HL-60 (cell line): ENCODE measurements around the gene TACR2.

ENCODE experiments used
- POLR2AphosphoS5 ChIP-seq: IDR thresholded peaks from 2 replicates; pipeline ENCODE4 v1.6.1; 2012; ENCODE audit warnings: low read depth
- TF ChIP-seq, protein P1 (sequence below): IDR thresholded peaks from one replicate; pipeline ENCODE4 v1.5.1; 2011; ENCODE audit warnings: low read length, control low read depth, inconsistent platforms; ENCODE audit not compliant: insufficient read depth
- TF ChIP-seq, protein P2 (sequence below): IDR thresholded peaks from 2 replicates; pipeline ENCODE4 v1.6.1; 2012; ENCODE audit warnings: low read depth; ENCODE audit not compliant: insufficient replicate concordance

DNA sequence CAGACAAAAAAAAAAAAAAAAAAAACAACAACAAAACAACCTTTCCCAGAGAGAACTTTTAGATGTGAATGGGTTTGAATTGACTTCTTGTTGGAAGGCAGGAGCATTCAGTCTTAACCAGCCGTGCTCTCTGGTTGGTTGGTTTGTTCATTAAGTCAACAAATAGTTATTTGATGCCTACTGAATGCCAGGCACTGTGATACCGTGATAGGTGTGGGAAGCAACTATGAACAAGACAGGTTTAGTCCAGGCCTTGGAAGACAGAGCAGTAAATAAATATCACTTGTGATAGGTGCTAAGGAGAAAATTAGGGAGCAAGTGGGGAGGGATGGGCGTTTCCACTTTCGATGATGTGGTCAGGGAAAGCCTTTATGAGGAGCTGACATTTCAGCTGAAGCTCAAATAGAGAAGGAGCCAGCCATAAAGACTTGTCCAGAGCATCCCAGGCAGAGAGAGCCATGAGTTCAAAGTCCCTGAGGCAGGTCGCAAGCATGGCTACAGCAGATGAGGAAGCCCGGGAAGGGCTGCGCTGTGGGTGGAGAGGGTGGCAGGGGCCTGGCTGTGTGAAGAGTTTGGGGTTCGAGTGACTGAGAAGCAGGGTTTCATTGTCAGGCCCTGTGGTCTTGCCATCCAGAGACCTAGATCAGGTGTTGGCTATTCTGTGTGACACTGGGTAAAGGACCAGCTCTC is 42.5 kb upstream of the TACR2 start:
- TF ChIP-seq, protein P1, sequence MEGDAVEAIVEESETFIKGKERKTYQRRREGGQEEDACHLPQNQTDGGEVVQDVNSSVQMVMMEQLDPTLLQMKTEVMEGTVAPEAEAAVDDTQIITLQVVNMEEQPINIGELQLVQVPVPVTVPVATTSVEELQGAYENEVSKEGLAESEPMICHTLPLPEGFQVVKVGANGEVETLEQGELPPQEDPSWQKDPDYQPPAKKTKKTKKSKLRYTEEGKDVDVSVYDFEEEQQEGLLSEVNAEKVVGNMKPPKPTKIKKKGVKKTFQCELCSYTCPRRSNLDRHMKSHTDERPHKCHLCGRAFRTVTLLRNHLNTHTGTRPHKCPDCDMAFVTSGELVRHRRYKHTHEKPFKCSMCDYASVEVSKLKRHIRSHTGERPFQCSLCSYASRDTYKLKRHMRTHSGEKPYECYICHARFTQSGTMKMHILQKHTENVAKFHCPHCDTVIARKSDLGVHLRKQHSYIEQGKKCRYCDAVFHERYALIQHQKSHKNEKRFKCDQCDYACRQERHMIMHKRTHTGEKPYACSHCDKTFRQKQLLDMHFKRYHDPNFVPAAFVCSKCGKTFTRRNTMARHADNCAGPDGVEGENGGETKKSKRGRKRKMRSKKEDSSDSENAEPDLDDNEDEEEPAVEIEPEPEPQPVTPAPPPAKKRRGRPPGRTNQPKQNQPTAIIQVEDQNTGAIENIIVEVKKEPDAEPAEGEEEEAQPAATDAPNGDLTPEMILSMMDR: no peak
- no peak for TF ChIP-seq POLR2AphosphoS5
- TF ChIP-seq, protein P2, sequence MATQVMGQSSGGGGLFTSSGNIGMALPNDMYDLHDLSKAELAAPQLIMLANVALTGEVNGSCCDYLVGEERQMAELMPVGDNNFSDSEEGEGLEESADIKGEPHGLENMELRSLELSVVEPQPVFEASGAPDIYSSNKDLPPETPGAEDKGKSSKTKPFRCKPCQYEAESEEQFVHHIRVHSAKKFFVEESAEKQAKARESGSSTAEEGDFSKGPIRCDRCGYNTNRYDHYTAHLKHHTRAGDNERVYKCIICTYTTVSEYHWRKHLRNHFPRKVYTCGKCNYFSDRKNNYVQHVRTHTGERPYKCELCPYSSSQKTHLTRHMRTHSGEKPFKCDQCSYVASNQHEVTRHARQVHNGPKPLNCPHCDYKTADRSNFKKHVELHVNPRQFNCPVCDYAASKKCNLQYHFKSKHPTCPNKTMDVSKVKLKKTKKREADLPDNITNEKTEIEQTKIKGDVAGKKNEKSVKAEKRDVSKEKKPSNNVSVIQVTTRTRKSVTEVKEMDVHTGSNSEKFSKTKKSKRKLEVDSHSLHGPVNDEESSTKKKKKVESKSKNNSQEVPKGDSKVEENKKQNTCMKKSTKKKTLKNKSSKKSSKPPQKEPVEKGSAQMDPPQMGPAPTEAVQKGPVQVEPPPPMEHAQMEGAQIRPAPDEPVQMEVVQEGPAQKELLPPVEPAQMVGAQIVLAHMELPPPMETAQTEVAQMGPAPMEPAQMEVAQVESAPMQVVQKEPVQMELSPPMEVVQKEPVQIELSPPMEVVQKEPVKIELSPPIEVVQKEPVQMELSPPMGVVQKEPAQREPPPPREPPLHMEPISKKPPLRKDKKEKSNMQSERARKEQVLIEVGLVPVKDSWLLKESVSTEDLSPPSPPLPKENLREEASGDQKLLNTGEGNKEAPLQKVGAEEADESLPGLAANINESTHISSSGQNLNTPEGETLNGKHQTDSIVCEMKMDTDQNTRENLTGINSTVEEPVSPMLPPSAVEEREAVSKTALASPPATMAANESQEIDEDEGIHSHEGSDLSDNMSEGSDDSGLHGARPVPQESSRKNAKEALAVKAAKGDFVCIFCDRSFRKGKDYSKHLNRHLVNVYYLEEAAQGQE: no peak
